ENCODE data around the gene NUMA1. TPM values are rescaled to one million over a fixed set of nuclear protein-coding genes. Genes with fewer than 3 reads are reported as not detected.

Gene NUMA1
- total and polyA plus RNA-seq, 2 of the 13 experiments (the other 11 are each of a cell fraction or from before 2014, with no cell fraction given) = 57.3 to 60.2 TPM

DNA sequence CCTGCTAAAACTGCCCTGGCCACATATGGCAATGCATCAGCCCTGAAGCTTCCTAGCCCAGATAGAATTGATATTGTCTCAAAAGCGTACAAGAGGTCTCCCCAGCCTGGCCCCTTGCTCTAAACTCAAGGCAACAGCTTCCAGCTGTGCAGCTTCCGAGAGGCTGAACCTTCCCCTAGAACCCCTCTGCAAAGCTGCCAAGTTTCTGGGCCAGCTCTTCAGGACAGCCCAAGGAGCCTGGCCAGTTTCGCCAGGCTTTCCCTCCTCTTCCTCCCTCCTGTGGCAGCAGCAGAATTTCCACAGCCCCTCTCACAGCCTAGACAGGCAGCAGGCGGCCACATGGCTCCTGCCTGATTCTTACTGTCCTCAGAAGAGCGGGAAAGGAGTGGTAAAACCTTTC is 34.5 kb downstream of the NUMA1 start:
- H3K4me3 ChIP-seq (replicated peaks in 1 of 3; ENCODE audit: insufficient read depth in 1 of 3, low read depth in 2 of 3, low read length in 3 of 3) = no peak overlapping the region
- BruUV-seq (replicated peaks) = no TSS peak
- H3K27ac ChIP-seq (ENCODE audit: extremely low read length, insufficient read depth, low read length) = no peak overlapping the region
- intact Hi-C loops (cut with micrococcal nuclease; ENCODE audit: unreplicated experiment) (no loop called here), in situ Hi-C loops (cut with HindIII; ENCODE audit: extremely low pct_ligation_motif_present, low pct_unique_long_range_greater_than_20kb) (no loop called here)
- no peak overlapping the region for H3K9ac ChIP-seq (ENCODE audit: insufficient read depth, low read depth, low read length)
- no peak for DNase-seq (ENCODE audit: low spot score)
- ChIA-PET CTCF (ENCODE audit: low intra/inter-chr PET ratio, low total read pairs) (no interaction called here), POLR2A (no interaction called here)
- peaks cover 3 to 14% of the 10 kb centered on the region in 2 experiments; a peak in 2 of 5 replicates for H3K36me3 ChIP-seq (replicated peaks in 1 of 2; ENCODE audit: control insufficient read depth in 1 of 2, insufficient read depth in 2 of 2, low read length in 2 of 2)
- no peaks in the 10 kb centered on the region for H3K9me3 ChIP-seq (ENCODE audit: low read length)
- 93% methylated on average over 5 of the region's 5 CpGs for WGBS (ENCODE audit: low lambda C conversion rate)
- H3K4me2 ChIP-seq (ENCODE audit: low read depth, low read length) = no peak overlapping the region
- no peak for TF ChIP-seq ARNT (IDR thresholded peaks at IDR 0.05)
- TF ChIP-seq TP53 (CRISPR knock-in tag; conservative IDR thresholded peaks at IDR 0.05) = no peak
- no peak for TF ChIP-seq MLLT10 (CRISPR knock-in tag; IDR thresholded peaks at IDR 0.05)
- TF ChIP-seq ZNF670 (CRISPR knock-in tag; IDR thresholded peaks at IDR 0.05; ENCODE audit: borderline replicate concordance) = no peak
- no peak for TF ChIP-seq SMC3 (IDR thresholded peaks at IDR 0.05; ENCODE audit: low read length)
- TF ChIP-seq TEF (CRISPR knock-in tag; IDR thresholded peaks at IDR 0.05) = no peak
- TF ChIP-seq ZBTB20 (CRISPR knock-in tag; IDR thresholded peaks at IDR 0.05; ENCODE audit: borderline replicate concordance, low read depth) = no peak
- no peak for TF ChIP-seq ZNF430 (CRISPR knock-in tag; IDR thresholded peaks at IDR 0.05)
- TF ChIP-seq ZNF441 (CRISPR knock-in tag; IDR thresholded peaks at IDR 0.05; ENCODE audit: borderline replicate concordance) = no peak
- no peak for TF ChIP-seq ZNF354B (CRISPR knock-in tag; IDR thresholded peaks at IDR 0.05)
- TF ChIP-seq ZBTB1 (CRISPR knock-in tag; IDR thresholded peaks at IDR 0.05; ENCODE audit: borderline replicate concordance) = no peak
- TF ChIP-seq RFXANK (CRISPR knock-in tag; IDR thresholded peaks at IDR 0.05) = no peak
- no peak overlapping the region for H2AFZ ChIP-seq (ENCODE audit: low read length)
- no peaks in the 10 kb centered on the region for H4K20me1 ChIP-seq (ENCODE audit: insufficient read depth, low read length)
- H3K27me3 ChIP-seq (ENCODE audit: control insufficient read depth in 1 of 2, insufficient read depth in 2 of 2, low read length in 2 of 2) = no peaks in the 10 kb centered on the region; a peak in 1 of 5 replicates
- no peak for ATAC-seq
- FAIRE-seq = no peak
- H3K79me2 ChIP-seq (ENCODE audit: insufficient read depth, low read length) = peaks cover 22% of the 10 kb centered on the region
- H3K4me1 ChIP-seq (ENCODE audit: insufficient read depth, low read length) = peaks cover 35% of the 10 kb centered on the region
